Heart right ventricle (tissue), 16 donors: ENCODE measurements around the gene CDK4. TPM values are rescaled to one million over a fixed set of nuclear protein-coding genes. Genes with fewer than 3 reads are reported as not detected.
"Not testable (repeated sequence)": the region's sequence is repeated elsewhere in the genome, so short reads cannot be mapped to it uniquely, and the experiment has no call there.

Source experiments
- ATAC-seq, 8 donors: fragments of 200-7000 bp; cut with Tn5 transposase; one replicate each; pipeline ENCODE4 v1.9.1; 2020; ENCODE audit warnings: mild to moderate bottlenecking in 8 of 8, moderate library complexity in 8 of 8, moderate number of reproducible peaks in 1 of 8
- DNase-seq, 2 donors: peaks; one replicate each; pipeline ENCODE4 v3.0.0-alpha.2; 2020
- H3K27ac ChIP-seq, 10 donors: fragments of 200-600 bp; sonication (generic) in 2 of 10; one replicate each; pipeline versions ENCODE4 v1.5.0 to v1.8.0; 2020 to 2022; ENCODE audit warnings: mild to moderate bottlenecking in 3 of 10
- H3K27me3 ChIP-seq, 7 donors: fragments of 200-600 bp; one replicate each; pipeline ENCODE4 v1.8.0; 2021 to 2022; ENCODE audit warnings: mild to moderate bottlenecking in 2 of 7
- H3K36me3 ChIP-seq, 9 donors: fragments of 200-600 bp; sonication (generic) in 1 of 9; one replicate each; pipeline versions ENCODE4 v1.5.0 to v1.8.0; 2020 to 2022; ENCODE audit warnings: mild to moderate bottlenecking in 2 of 9
- H3K4me1 ChIP-seq, 9 donors: fragments of 200-600 bp; sonication (generic) in 1 of 9; one replicate each; pipeline versions ENCODE4 v1.5.0 to v1.8.0; 2020 to 2022; ENCODE audit warnings: mild to moderate bottlenecking in 4 of 9
- H3K4me3 ChIP-seq, 10 donors: fragments of 200-600 bp; sonication (generic) in 2 of 10; one replicate each; pipeline versions ENCODE4 v1.5.0 to v1.8.0; 2020 to 2022; ENCODE audit warnings: mild to moderate bottlenecking in 7 of 10, moderate library complexity in 2 of 10
- H3K9me3 ChIP-seq, 11 donors: fragments of 200-600 bp in 10 of 11; sonication (generic) in 2 of 11; one replicate each; pipeline versions ENCODE4 v1.5.0 to v1.8.0; 2013 to 2022; ENCODE audit warnings: mild to moderate bottlenecking in 2 of 11, control low read depth in 1 of 11, moderate library complexity in 1 of 11
- CTCF ChIP-seq, 9 donors: fragments of 200-600 bp; sonication (generic) in 2 of 9; IDR thresholded peaks; one replicate each; pipeline versions ENCODE4 v1.5.0 to v1.8.0; 2021 to 2022; ENCODE audit warnings: antibody characterized with exemption in 9 of 9, mild to moderate bottlenecking in 5 of 9, moderate library complexity in 1 of 9
- WGBS, 2 donors: extraction: QIAGEN DNeasy Blood & Tissue Kit; methylation state at CpG; one replicate each; pipeline ENCODE4 v1.1.7; 2013; ENCODE audit warnings: inconsistent platforms in 1 of 2; 5-methylcytosine and 5-hydroxymethylcytosine counted together
- intact Hi-C, 10 donors: fragments of 100-400 bp; cut with DNase I; formaldehyde crosslinking; loops; one replicate each; pipeline versions ENCODE4 v1.11.1 to v1.14.2; 2022
- polyA plus RNA-seq, 2 donors: library from polyadenylated mRNA; stranded (reverse); fragments of 200-250 nt; gene quantifications; one replicate each; pipeline ENCODE4 v1.2.3, GENCODE V29; 2013
- total RNA-seq, 10 donors: library from RNA; stranded (reverse); fragmentation: NEBNext Ultra II Directional in 3 of 10; extraction: Animal tissue kit (Norgen Biotek cat#: 25700) in 3 of 10; gene quantifications; one replicate each; pipeline versions ENCODE4 v1.2.1 to v1.2.4, GENCODE V29; 2021 to 2023
- donor health status: Arrhythmogenic right ventricular cardiomyopathy.
- donor health status: ischemic (EF 13 %, LVEDD 7.1; RV severe dilation, severe dysfunction).
- donor health status: healthy with polysubstance abuse.
- donor health status: DM: no; HTN: yes; CAD: no.
- donor health status: DM: no; HTN: no; CAD: no.
- donor health status: ischemic (EF 25% LVEDD 6.9; RV normal size, moderate dysfunction).
- donor health status: ischemic (EF 25% LVEDD 5.7; RV mildly dilated, moderate dysfunction).
- donor health status: healthy.
- donor health status: DM: yes; HTN: yes; CAD: no.
- donor health status: Ischemic cardiomyopathy.
- donor health status: ischemic (EF 35%, LVEDD 5.7; RV mildly dilated, moderate dysfunction).
- donor health status: nonischemic (EF 11% LVEDD 7.7; RV severe dilation, severe dysfunction).
- donor health status: DM: yes; HTN: yes; CAD: no.
- donor health status: PGD.
- donor health status: ischemic (EF 29% LVEDD 5.4; RV normal size, mild dysfunction).
- donor health status: nonischemic (EF 23%, LVEDD 6.1; RV moderate dilation, normal function).

Gene CDK4
- total and polyA plus RNA-seq, 12 donors = 21.7 to 74.0 (median 52.0) TPM

- intact Hi-C loops = no loop called here
- Histone ChIP-seq H3K36me3 (peaks cover 0 to 29% (median 0%) of the 10 kb centered on the region in 9 donors), H3K9me3 (no peaks in the 10 kb centered on the region), H3K27ac (no peak overlapping the region), H3K4me3 (no peak overlapping the region), H3K27me3 (no peaks in the 10 kb centered on the region), H3K4me1 (peaks cover 5 to 37% (median 14%) of the 10 kb centered on the region in 9 donors)
- TF ChIP-seq CTCF (IDR thresholded peaks at IDR 0.05) = no peak
- 77 to 88% methylated on average over 2 of the region's 2 CpGs for WGBS, 2 donors
- DNase-seq = no peak
- ATAC-seq = no peak
Observed at GRCh38 chr12:57776247-57776587, 24.1 kb upstream of the CDK4 start.

- H3K27me3 ChIP-seq = no peaks in the 10 kb centered on the region
- intact Hi-C loops = no loop called here
- TF ChIP-seq CTCF (IDR thresholded peaks at IDR 0.05) = no peak
- H3K4me1 ChIP-seq = peaks cover 5 to 37% (median 19%) of the 10 kb centered on the region in 9 donors
- DNase-seq (no peak), ATAC-seq (no peak)
- no peak overlapping the region for H3K4me3 ChIP-seq
- peaks cover 0 to 28% (median 0%) of the 10 kb centered on the region in 9 donors for H3K36me3 ChIP-seq
- no peaks in the 10 kb centered on the region for H3K9me3 ChIP-seq
- 81 to 84% methylated on average over 4 of the region's 4 CpGs for WGBS, 2 donors
- no peak overlapping the region for H3K27ac ChIP-seq
Observed at GRCh38 chr12:57775563-57776246, 23.6 kb upstream of the CDK4 start.

- Histone ChIP-seq H3K4me1 (peaks cover 5 to 31% (median 19%) of the 10 kb centered on the region in 9 donors), H3K27me3 (no peaks in the 10 kb centered on the region), H3K27ac (no peak overlapping the region), H3K36me3 (peaks cover 0 to 28% (median 0%) of the 10 kb centered on the region in 9 donors), H3K9me3 (no peaks in the 10 kb centered on the region), H3K4me3 (no peak overlapping the region)
- WGBS, 2 donors = 88 to 94% methylated on average over 3 of the region's 3 CpGs
- DNase-seq (no peak), ATAC-seq (no peak)
- intact Hi-C loops = no loop called here
- TF ChIP-seq CTCF (IDR thresholded peaks at IDR 0.05) = no peak
Observed at GRCh38 chr12:57775044-57775443, 22.9 kb upstream of the CDK4 start.

GRCh38 chr12:57774634-57775033 is 22.5 kb upstream of the CDK4 start:
- H3K9me3 ChIP-seq, H3K4me3 ChIP-seq, intact Hi-C loops, H3K27ac ChIP-seq, H3K27me3 ChIP-seq, ATAC-seq, DNase-seq: not testable (repeated sequence)
- WGBS, 2 donors = 94% methylated on average over 11 of the region's 11 CpGs
- Histone ChIP-seq H3K4me1 (peaks cover 5 to 30% (median 19%) of the 10 kb centered on the region in 9 donors), H3K36me3 (peaks cover 0 to 30% (median 0%) of the 10 kb centered on the region in 9 donors)
